H1 (cell line): ENCODE results near the gene STXBP6.

Experiments
- CEBPB ChIP-seq: IDR thresholded peaks from 2 replicates; pipeline ENCODE4 v1.6.1; 2012; ENCODE audit warnings: low read depth, low read length
- CTCF ChIP-seq, 3 experiments: IDR thresholded peaks; 1 replicate in 2 of 3; 2 replicates in 1 of 3; pipeline versions ENCODE4 v1.5.1 to v1.6.1; 2011; ENCODE audit warnings: low read length in 3 of 3, mild to moderate bottlenecking in 3 of 3, inconsistent platforms in 2 of 3, low read depth in 1 of 3, moderate library complexity in 1 of 3; ENCODE audit not compliant: insufficient read depth in 1 of 3; ENCODE audit errors: control extremely low read depth in 1 of 3
- E2F6 ChIP-seq: IDR thresholded peaks from 2 replicates; pipeline ENCODE4 v1.6.1; 2012; ENCODE audit warnings: inconsistent platforms
- EP300 ChIP-seq, 2 experiments: IDR thresholded peaks; 1 replicate in 1 of 2; 2 replicates in 1 of 2; pipeline ENCODE4 v1.6.1; 2011 to 2012; ENCODE audit warnings: low read depth in 2 of 2, low read length in 2 of 2, mild to moderate bottlenecking in 2 of 2, borderline replicate concordance in 1 of 2, inconsistent platforms in 1 of 2, moderate library complexity in 1 of 2
- EZH2 ChIP-seq: fragments of 200-600 bp; sonication (generic); IDR thresholded peaks from 2 replicates; pipeline ENCODE4 v1.7.1; 2012; ENCODE audit warnings: low read depth, mild to moderate bottlenecking, moderate library complexity, low read length, inconsistent platforms; ENCODE audit not compliant: severe bottlenecking
- PHF8 ChIP-seq: fragments of 200-600 bp; sonication (generic); conservative IDR thresholded peaks from 2 replicates; pipeline ENCODE4 v1.7.1; 2012; ENCODE audit warnings: low read depth, mild to moderate bottlenecking, inconsistent platforms, low read length, moderate library complexity
- ZNF274 ChIP-seq: IDR thresholded peaks from 2 replicates; pipeline ENCODE4 v1.7.0; 2012; ENCODE audit warnings: low read length, borderline replicate concordance; ENCODE audit errors: extremely low read depth

GRCh38 chr14:25090256-25090655 is 40.3 kb upstream of the STXBP6 start:
- TF ChIP-seq EZH2 (no peak), PHF8 (no peak), ZNF274 (no peak), EP300 (IDR thresholded peaks at IDR 0.05; ENCODE audit: borderline replicate concordance in 1 of 2, low read depth in 2 of 2, low read length in 2 of 2) (no peak), CEBPB (no peak), CTCF (IDR thresholded peaks at IDR 0.05; ENCODE audit: control extremely low read depth in 1 of 3, insufficient read depth in 1 of 3, low read depth in 1 of 3, low read length in 3 of 3) (no peak), E2F6 (no peak)
